GM23338 (cell line): ENCODE measurements around the gene FAM20C. TPM values are rescaled to one million over a fixed set of nuclear protein-coding genes. Genes with fewer than 3 reads are reported as not detected.

Source experiments
- ATAC-seq: fragments of 200-7000 bp; cut with Tn5 transposase; 3 replicates; pipeline ENCODE4 v1.9.1; 2020
- DNase-seq: peaks from one replicate; pipeline ENCODE4 v3.0.0-alpha.2; 2015; ENCODE audit warnings: low spot score
- H2AFZ ChIP-seq: fragments of 200-600 bp; sonication (generic); 2 replicates; pipeline ENCODE4 v1.8.0; 2016; ENCODE audit warnings: antibody characterized with exemption, mild to moderate bottlenecking, moderate library complexity
- H3F3A ChIP-seq: fragments of 200-600 bp; sonication (generic); replicated peaks from 2 replicates; pipeline ENCODE4 v1.8.0; 2017; ENCODE audit warnings: antibody characterized with exemption, mixed run types, low read depth
- H3K27ac ChIP-seq: fragments of 200-600 bp; sonication (generic); 2 replicates; pipeline ENCODE4 v1.6.1; 2016; ENCODE audit warnings: low read depth
- H3K27me3 ChIP-seq: fragments of 200-600 bp; sonication (generic); 2 replicates; pipeline ENCODE4 v1.8.0; 2016; ENCODE audit warnings: mild to moderate bottlenecking, mixed run types, moderate library complexity; ENCODE audit not compliant: insufficient read depth
- H3K36me3 ChIP-seq: fragments of 200-600 bp; sonication (generic); 2 replicates; pipeline ENCODE4 v1.8.0; 2016; ENCODE audit warnings: mild to moderate bottlenecking; ENCODE audit not compliant: insufficient read depth
- H3K4me1 ChIP-seq: fragments of 200-600 bp; sonication (generic); 2 replicates; pipeline ENCODE4 v1.8.0; 2016; ENCODE audit warnings: mild to moderate bottlenecking, moderate library complexity; ENCODE audit not compliant: insufficient read depth
- H3K4me2 ChIP-seq: fragments of 200-600 bp; sonication (generic); 2 replicates; pipeline ENCODE4 v1.7.1; 2017; ENCODE audit warnings: mixed run types
- H3K4me3 ChIP-seq: fragments of 200-600 bp; sonication (generic); 2 replicates; pipeline ENCODE4 v1.6.1; 2016; ENCODE audit warnings: mixed run types
- H3K79me2 ChIP-seq: fragments of 200-600 bp; sonication (generic); replicated peaks from 2 replicates; pipeline ENCODE4 v1.8.0; 2017; ENCODE audit warnings: mild to moderate bottlenecking; ENCODE audit not compliant: insufficient read depth
- H3K9me2 ChIP-seq: fragments of 200-600 bp; sonication (generic); 2 replicates; pipeline ENCODE4 v1.8.0; 2017; ENCODE audit not compliant: insufficient read depth
- H4K20me1 ChIP-seq: fragments of 200-600 bp; sonication (generic); replicated peaks from 2 replicates; pipeline ENCODE4 v1.8.0; 2017; ENCODE audit warnings: mild to moderate bottlenecking; ENCODE audit not compliant: insufficient read depth
- H3K27ac Mint-ChIP-seq: 2 replicates; pipeline ENCODE4 v1.8.0; 2020; ENCODE audit warnings: inconsistent platforms, mild to moderate bottlenecking, moderate library complexity, mixed read lengths
- H3K27me3 Mint-ChIP-seq: 3 replicates; pipeline ENCODE4 v1.8.0; 2022; ENCODE audit warnings: low read depth, mild to moderate bottlenecking, moderate library complexity, mixed read lengths, inconsistent platforms; ENCODE audit not compliant: insufficient read depth, poor library complexity
- H3K36me3 Mint-ChIP-seq: 3 replicates; pipeline ENCODE4 v1.8.0; 2021; ENCODE audit warnings: low read depth, mild to moderate bottlenecking, inconsistent platforms, moderate library complexity, mixed read lengths
- H3K4me1 Mint-ChIP-seq: 3 replicates; pipeline ENCODE4 v1.8.0; 2020; ENCODE audit warnings: mild to moderate bottlenecking, inconsistent platforms, mixed read lengths
- H3K4me3 Mint-ChIP-seq: 3 replicates; pipeline ENCODE4 v1.8.0; 2021; ENCODE audit warnings: moderate library complexity, mild to moderate bottlenecking, inconsistent platforms, mixed read lengths
- H3K9me3 Mint-ChIP-seq: 3 replicates; pipeline ENCODE4 v1.8.0; 2020; ENCODE audit warnings: moderate library complexity, mild to moderate bottlenecking, inconsistent platforms, mixed read lengths
- CREB1 ChIP-seq: fragments of 250-450 bp; sonication (Bioruptor Pico); IDR thresholded peaks from 2 replicates; pipeline ENCODE4 v1.5.0; 2020; ENCODE audit warnings: low read depth, mild to moderate bottlenecking, moderate library complexity
- EZH2 ChIP-seq: fragments of 200-600 bp; sonication (generic); IDR thresholded peaks from one replicate; pipeline ENCODE4 v1.8.0; 2017; ENCODE audit warnings: antibody characterized with exemption, mild to moderate bottlenecking, low read depth; ENCODE audit not compliant: unreplicated experiment
- EZH2phosphoT487 ChIP-seq: fragments of 200-600 bp; sonication (generic); IDR thresholded peaks from one replicate; pipeline ENCODE4 v1.8.1; 2018; ENCODE audit warnings: antibody characterized with exemption; ENCODE audit not compliant: unreplicated experiment
- JUNB ChIP-seq: IDR thresholded peaks from one replicate; pipeline ENCODE4 v1.6.1; 2016; ENCODE audit warnings: antibody characterized with exemption; ENCODE audit not compliant: unreplicated experiment
- NANOG ChIP-seq: IDR thresholded peaks from 2 replicates; pipeline ENCODE4 v1.6.1; 2016; ENCODE audit warnings: antibody characterized with exemption, borderline replicate concordance
- POLR2AphosphoS5 ChIP-seq: IDR thresholded peaks from 2 replicates; pipeline ENCODE4 v1.6.1; 2016; ENCODE audit warnings: antibody characterized with exemption, low read depth
- STAT1 ChIP-seq: IDR thresholded peaks from one replicate; pipeline ENCODE4 v1.6.1; 2016; ENCODE audit warnings: antibody characterized with exemption; ENCODE audit not compliant: unreplicated experiment
- ZNF114 ChIP-seq: fragments of 250-450 bp; sonication (Bioruptor Pico); IDR thresholded peaks from 2 replicates; pipeline ENCODE4 v1.5.0; 2020; ENCODE audit warnings: mild to moderate bottlenecking, moderate library complexity
- ZNF331 ChIP-seq: fragments of 250-450 bp; sonication (Bioruptor Pico); IDR thresholded peaks from 2 replicates; pipeline ENCODE4 v1.5.0; 2020; ENCODE audit warnings: low read depth, mild to moderate bottlenecking, moderate library complexity
- ZNF462 ChIP-seq: fragments of 250-450 bp; sonication (Bioruptor Pico); IDR thresholded peaks from 2 replicates; pipeline ENCODE4 v1.5.0; 2020; ENCODE audit warnings: mild to moderate bottlenecking, moderate library complexity
- polyA plus RNA-seq: library from polyadenylated mRNA; unstranded; fragments of >200 nt; fragmentation: Nextera tagmentation; extraction: Ambion mirVana; gene quantifications from 2 replicates; pipeline ENCODE4 v1.2.1, GENCODE V29; 2016
- total RNA-seq: library from RNA; depleted of rRNA; stranded (reverse); fragments of >200 nt; shearing (Covaris generic); gene quantifications from 2 replicates; pipeline ENCODE4 v1.2.3, GENCODE V29; 2014
- TF ChIP-seq, protein P1 (sequence below), 2 experiments: fragments of 200-600 bp in 1 of 2; sonication (generic) in 1 of 2; conservative IDR thresholded peaks; 2 replicates each; pipeline versions ENCODE4 v1.5.1 to v1.6.1; 2016 to 2017; ENCODE audit warnings: antibody characterized with exemption in 2 of 2, low read depth in 2 of 2, mild to moderate bottlenecking in 2 of 2, moderate library complexity in 1 of 2
- TF ChIP-seq, protein P2 (sequence below): IDR thresholded peaks from 2 replicates; pipeline ENCODE4 v1.6.1; 2016; ENCODE audit warnings: antibody characterized with exemption
- TF ChIP-seq, protein P3 (sequence below): IDR thresholded peaks from one replicate; pipeline ENCODE4 v1.6.1; 2018; ENCODE audit warnings: antibody characterized with exemption; ENCODE audit not compliant: unreplicated experiment

The FAM20C gene
- total and polyA plus RNA-seq, 2 experiments from 2014 or later: 7.6 to 24.8 TPM

DNA sequence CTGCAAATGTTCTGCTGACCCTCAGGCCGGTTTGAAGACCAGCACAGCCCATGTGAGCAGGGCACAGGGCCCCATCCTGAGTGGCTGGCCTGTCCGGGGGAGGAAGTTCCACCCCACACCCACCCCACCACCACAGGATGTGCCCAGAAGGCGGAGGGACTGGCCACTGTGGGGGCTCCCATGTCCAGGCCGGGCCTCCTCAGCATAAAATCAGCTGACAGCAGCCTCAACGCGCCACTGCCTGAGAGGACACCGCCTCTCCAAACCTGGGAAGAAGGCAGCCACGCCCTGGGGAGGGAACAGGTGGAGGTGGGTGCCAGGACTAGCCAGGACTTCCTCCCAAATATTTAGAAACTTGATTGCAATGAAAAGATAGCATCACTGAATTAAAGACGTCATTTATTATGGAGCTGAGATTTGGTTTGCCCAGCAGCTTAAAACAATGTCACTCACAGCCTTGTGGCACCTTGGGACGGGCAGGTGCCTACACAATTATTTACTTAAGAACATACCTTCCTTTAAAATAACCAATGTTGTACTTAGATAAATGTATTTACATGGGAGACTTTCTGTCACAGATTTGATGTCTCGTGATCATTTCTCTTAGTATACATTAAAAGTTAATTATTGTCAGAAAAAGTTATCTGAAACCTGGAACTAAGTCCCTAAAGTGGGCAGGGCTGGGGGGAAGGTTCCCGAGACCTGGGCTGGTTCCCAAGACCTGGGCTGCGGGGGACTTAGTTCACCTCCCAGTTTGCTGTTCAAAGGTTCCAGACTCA, 27.3 kb upstream of the FAM20C start:
- no peaks in the 10 kb centered on the region; the same call in 2 of the 3 replicates for H3K36me3 Mint-ChIP-seq
- ATAC-seq: no peak

More for the DNA sequence above, 27.3 kb upstream of the FAM20C start:
- Histone ChIP-seq H3K79me2 (no peaks in the 10 kb centered on the region), H3F3A (no peaks in the 10 kb centered on the region), H3K27me3 (no peaks in the 10 kb centered on the region), H3K4me2 (no peak overlapping the region), H3K27ac (no peak overlapping the region), H3K9me2 (no peaks in the 10 kb centered on the region), H3K4me1 (no peaks in the 10 kb centered on the region), H3K36me3 (no peaks in the 10 kb centered on the region), H4K20me1 (no peaks in the 10 kb centered on the region), H3K4me3 (no peak overlapping the region), H2AFZ (no peak overlapping the region)
- Mint-ChIP-seq H3K9me3 (no peaks in the 10 kb centered on the region; the same call in 2 of the 3 replicates), H3K4me3 (no peak overlapping the region), H3K4me1 (peaks cover 12% of the 10 kb centered on the region), H3K27me3 (peaks cover 5% of the 10 kb centered on the region), H3K27ac (no peak overlapping the region)
- DNase-seq: no peak
- no peak for TF ChIP-seq POLR2AphosphoS5
- no peak for TF ChIP-seq JUNB
- TF ChIP-seq, protein P1, sequence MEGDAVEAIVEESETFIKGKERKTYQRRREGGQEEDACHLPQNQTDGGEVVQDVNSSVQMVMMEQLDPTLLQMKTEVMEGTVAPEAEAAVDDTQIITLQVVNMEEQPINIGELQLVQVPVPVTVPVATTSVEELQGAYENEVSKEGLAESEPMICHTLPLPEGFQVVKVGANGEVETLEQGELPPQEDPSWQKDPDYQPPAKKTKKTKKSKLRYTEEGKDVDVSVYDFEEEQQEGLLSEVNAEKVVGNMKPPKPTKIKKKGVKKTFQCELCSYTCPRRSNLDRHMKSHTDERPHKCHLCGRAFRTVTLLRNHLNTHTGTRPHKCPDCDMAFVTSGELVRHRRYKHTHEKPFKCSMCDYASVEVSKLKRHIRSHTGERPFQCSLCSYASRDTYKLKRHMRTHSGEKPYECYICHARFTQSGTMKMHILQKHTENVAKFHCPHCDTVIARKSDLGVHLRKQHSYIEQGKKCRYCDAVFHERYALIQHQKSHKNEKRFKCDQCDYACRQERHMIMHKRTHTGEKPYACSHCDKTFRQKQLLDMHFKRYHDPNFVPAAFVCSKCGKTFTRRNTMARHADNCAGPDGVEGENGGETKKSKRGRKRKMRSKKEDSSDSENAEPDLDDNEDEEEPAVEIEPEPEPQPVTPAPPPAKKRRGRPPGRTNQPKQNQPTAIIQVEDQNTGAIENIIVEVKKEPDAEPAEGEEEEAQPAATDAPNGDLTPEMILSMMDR (conservative IDR thresholded peaks at IDR 0.05; ENCODE audit: low read depth in 2 of 2): no peak
- no peak for TF ChIP-seq ZNF462 (CRISPR knock-in tag)
- TF ChIP-seq EZH2: no peak
- TF ChIP-seq, protein P2, sequence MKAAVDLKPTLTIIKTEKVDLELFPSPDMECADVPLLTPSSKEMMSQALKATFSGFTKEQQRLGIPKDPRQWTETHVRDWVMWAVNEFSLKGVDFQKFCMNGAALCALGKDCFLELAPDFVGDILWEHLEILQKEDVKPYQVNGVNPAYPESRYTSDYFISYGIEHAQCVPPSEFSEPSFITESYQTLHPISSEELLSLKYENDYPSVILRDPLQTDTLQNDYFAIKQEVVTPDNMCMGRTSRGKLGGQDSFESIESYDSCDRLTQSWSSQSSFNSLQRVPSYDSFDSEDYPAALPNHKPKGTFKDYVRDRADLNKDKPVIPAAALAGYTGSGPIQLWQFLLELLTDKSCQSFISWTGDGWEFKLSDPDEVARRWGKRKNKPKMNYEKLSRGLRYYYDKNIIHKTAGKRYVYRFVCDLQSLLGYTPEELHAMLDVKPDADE: no peak
- no peak for TF ChIP-seq CREB1 (CRISPR knock-in tag)
- TF ChIP-seq EZH2phosphoT487: no peak
- no peak for TF ChIP-seq STAT1
- TF ChIP-seq, protein P3, sequence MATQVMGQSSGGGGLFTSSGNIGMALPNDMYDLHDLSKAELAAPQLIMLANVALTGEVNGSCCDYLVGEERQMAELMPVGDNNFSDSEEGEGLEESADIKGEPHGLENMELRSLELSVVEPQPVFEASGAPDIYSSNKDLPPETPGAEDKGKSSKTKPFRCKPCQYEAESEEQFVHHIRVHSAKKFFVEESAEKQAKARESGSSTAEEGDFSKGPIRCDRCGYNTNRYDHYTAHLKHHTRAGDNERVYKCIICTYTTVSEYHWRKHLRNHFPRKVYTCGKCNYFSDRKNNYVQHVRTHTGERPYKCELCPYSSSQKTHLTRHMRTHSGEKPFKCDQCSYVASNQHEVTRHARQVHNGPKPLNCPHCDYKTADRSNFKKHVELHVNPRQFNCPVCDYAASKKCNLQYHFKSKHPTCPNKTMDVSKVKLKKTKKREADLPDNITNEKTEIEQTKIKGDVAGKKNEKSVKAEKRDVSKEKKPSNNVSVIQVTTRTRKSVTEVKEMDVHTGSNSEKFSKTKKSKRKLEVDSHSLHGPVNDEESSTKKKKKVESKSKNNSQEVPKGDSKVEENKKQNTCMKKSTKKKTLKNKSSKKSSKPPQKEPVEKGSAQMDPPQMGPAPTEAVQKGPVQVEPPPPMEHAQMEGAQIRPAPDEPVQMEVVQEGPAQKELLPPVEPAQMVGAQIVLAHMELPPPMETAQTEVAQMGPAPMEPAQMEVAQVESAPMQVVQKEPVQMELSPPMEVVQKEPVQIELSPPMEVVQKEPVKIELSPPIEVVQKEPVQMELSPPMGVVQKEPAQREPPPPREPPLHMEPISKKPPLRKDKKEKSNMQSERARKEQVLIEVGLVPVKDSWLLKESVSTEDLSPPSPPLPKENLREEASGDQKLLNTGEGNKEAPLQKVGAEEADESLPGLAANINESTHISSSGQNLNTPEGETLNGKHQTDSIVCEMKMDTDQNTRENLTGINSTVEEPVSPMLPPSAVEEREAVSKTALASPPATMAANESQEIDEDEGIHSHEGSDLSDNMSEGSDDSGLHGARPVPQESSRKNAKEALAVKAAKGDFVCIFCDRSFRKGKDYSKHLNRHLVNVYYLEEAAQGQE: no peak
- TF ChIP-seq ZNF331 (CRISPR knock-in tag): no peak
- no peak for TF ChIP-seq NANOG
- TF ChIP-seq ZNF114: no peak
